GM12891 (cell line): ENCODE data around the gene SIK2.

Experiments used
- DNase-seq: peaks from one replicate; pipeline ENCODE4 v3.0.0; 2011; ENCODE audit warnings: low spot score; ENCODE audit not compliant: insufficient read length
- FAIRE-seq: peaks from 2 replicates; lab custom pipeline; 2011; peaks lifted over from hg19 to GRCh38; lab: Jason Lieb, UNC
- PAX5 ChIP-seq: IDR thresholded peaks from 2 replicates; pipeline ENCODE4 v1.6.1; 2011; ENCODE audit warnings: low read length, moderate library complexity, mild to moderate bottlenecking; ENCODE audit not compliant: insufficient read depth, severe bottlenecking
- POLR2A ChIP-seq: IDR thresholded peaks from 2 replicates; pipeline ENCODE4 v1.6.1; 2011; ENCODE audit warnings: low read depth, low read length, control low read depth
- POLR2AphosphoS5 ChIP-seq: IDR thresholded peaks from 2 replicates; pipeline ENCODE4 v1.6.1; 2011; ENCODE audit warnings: low read depth, low read length, control low read depth
- POU2F2 ChIP-seq: IDR thresholded peaks from 2 replicates; pipeline ENCODE4 v1.6.1; 2011; ENCODE audit warnings: low read depth, mild to moderate bottlenecking, control low read depth, low read length, moderate library complexity
- SPI1 ChIP-seq: IDR thresholded peaks from 2 replicates; pipeline ENCODE4 v1.6.1; 2011; ENCODE audit warnings: low read depth, low read length, control low read depth
- TAF1 ChIP-seq: IDR thresholded peaks from 2 replicates; pipeline ENCODE4 v1.6.1; 2011; ENCODE audit warnings: low read depth, low read length, control low read depth

SIK2 gene

GRCh38 chr11:111733016-111733415, 130.8 kb downstream of the SIK2 start:
- FAIRE-seq (no peak), DNase-seq (no peak)
- TF ChIP-seq POLR2AphosphoS5 (no peak), TAF1 (no peak), POLR2A (no peak), POU2F2 (no peak), SPI1 (no peak), PAX5 (no peak)

- TF ChIP-seq POLR2A, result no peak
- no peak for TF ChIP-seq TAF1
- no peak for TF ChIP-seq SPI1
- no peak for TF ChIP-seq PAX5
- no peak; the same call in 1 of the 2 replicates for TF ChIP-seq POU2F2
- no peak for TF ChIP-seq POLR2AphosphoS5
- FAIRE-seq (no peak), DNase-seq (no peak)
These were observed 131.4 kb downstream of the SIK2 start for GRCh38 chr11:111733611-111734088.

GRCh38 chr11:111734101-111734953, 132.1 kb downstream of the SIK2 start:
- FAIRE-seq, result no peak
- DNase-seq, result no peak
- no peak for TF ChIP-seq TAF1
- TF ChIP-seq PAX5, result no peak
- TF ChIP-seq POLR2A, result no peak
- no peak for TF ChIP-seq SPI1
- TF ChIP-seq POU2F2, result no peak
- TF ChIP-seq POLR2AphosphoS5, result no peak

- DNase-seq (no peak), FAIRE-seq (no peak)
- TF ChIP-seq POLR2AphosphoS5 (no peak), SPI1 (no peak), PAX5 (no peak), POLR2A (no peak), POU2F2 (no peak), TAF1 (no peak)
These were observed 132.7 kb downstream of the SIK2 start for GRCh38 chr11:111734954-111735261.

GRCh38 chr11:111735262-111736116, 133.2 kb downstream of the SIK2 start:
- FAIRE-seq (no peak), DNase-seq (no peak)

GRCh38 chr11:111736181-111736590, 133.9 kb downstream of the SIK2 start:
- FAIRE-seq, result no peak
- DNase-seq, result no peak
- TF ChIP-seq POLR2A, result no peak
- no peak for TF ChIP-seq POU2F2

More at GRCh38 chr11:111735262-111736116, 133.2 kb downstream of the SIK2 start:
- TF ChIP-seq PAX5 (no peak), POLR2A (no peak), POLR2AphosphoS5 (no peak), TAF1 (no peak), SPI1 (no peak), POU2F2 (no peak)

GRCh38 chr11:111736621-111737443, 134.6 kb downstream of the SIK2 start:
- no peak for FAIRE-seq

GRCh38 chr11:111737444-111738210, 135.4 kb downstream of the SIK2 start:
- FAIRE-seq, result no peak
- TF ChIP-seq POLR2A (no peak), POU2F2 (no peak)
- DNase-seq, result no peak

More at GRCh38 chr11:111736621-111737443, 134.6 kb downstream of the SIK2 start:
- no peak for DNase-seq
- TF ChIP-seq SPI1 (no peak), POU2F2 (no peak), TAF1 (no peak), PAX5 (no peak), POLR2A (no peak)

- no peak for FAIRE-seq
- no peak for TF ChIP-seq POLR2AphosphoS5
- no peak for TF ChIP-seq PAX5
- TF ChIP-seq SPI1, result no peak
- no peak for TF ChIP-seq POLR2A
- TF ChIP-seq POU2F2, result no peak
- no peak for TF ChIP-seq TAF1
These were observed 137.1 kb downstream of the SIK2 start for GRCh38 chr11:111739299-111739698.

More at GRCh38 chr11:111739299-111739698, 137.1 kb downstream of the SIK2 start:
- no peak for DNase-seq
